GM21367 (cell line): ENCODE data around the gene KCNIP4.

Experiments used
- ATAC-seq: cut with Tn5 transposase; IDR thresholded peaks from one replicate; pipeline ENCODE4 v1.9.1; 2021; ENCODE audit not compliant: unreplicated experiment

Gene KCNIP4

DNA sequence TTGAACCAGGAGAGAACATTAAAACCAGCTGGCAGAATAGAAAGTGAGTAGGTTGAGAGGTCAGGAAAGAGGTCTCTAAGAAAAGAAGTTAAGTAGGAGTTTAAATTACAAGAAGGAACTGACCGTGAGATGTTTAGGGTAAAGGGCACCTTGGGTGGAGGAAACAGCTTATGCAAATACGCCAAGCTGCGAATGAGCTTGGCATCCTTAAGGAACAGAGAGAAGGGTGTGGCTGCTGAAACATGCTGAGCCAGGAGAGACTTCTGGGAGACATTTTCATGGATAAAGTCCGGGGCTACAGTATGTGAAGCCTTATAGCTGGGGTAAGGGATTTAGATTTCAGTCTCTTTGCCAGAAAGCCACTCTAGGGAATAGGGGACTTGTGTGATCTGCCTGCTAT, 249.1 kb downstream of the KCNIP4 start:
- ATAC-seq: no peak

DNA sequence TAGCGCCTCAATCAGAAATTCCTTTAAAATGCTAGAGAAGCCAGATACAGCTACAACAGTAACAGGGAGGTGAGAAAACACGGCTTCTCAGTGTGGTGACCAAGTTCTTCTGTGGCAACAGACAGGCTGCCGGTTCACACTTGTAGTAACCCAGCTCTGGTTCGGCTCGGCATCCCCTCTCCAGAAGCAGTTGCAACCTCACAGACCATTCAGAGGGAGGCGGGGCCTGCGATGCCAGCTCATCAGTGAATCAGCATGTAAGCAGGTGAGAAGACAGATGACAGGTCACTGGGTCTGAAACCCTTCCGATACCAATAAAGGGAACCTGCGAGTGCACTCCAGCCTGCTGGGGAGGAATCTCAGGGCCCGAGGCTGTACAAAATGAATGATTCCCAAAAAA, 251.0 kb downstream of the KCNIP4 start:
- no peak for ATAC-seq

DNA sequence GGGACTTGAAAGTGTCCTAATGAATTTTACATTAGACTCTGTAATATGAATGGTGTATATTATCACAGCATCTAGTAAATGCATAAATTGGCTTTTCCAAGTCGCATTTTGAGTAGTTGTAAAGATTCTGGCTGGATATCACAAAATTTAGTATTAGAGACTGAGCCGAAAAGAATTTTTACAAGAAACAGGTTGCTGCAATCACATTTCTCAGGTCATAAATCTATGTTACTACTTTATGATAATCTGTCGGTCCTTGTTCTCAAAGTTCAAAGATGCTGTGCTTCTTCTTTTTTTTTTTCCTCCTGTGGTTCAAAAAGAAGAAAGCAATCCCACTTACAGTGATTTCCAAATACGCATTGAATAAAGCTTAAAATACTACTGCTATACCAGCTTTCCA, 253.4 kb downstream of the KCNIP4 start:
- no peak for ATAC-seq

DNA sequence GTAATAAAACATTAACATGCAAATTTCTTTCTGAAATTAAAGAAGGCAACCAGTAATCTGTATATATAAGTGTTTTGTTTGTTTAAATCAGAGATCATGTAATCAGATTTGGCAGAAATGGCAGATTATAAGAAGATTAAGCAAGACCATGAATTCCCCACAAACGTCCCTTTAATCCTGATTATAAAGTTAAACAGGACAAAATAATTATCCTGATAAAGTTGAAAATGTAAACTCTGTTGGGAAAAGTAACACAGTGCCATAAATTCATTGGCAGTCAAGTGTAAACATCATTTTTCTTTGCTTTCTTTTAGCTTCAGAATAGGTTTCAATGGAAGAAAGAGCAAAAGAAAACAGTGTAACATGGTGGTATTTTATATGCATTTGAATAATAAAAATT, 256.3 kb downstream of the KCNIP4 start:
- no peak for ATAC-seq

DNA sequence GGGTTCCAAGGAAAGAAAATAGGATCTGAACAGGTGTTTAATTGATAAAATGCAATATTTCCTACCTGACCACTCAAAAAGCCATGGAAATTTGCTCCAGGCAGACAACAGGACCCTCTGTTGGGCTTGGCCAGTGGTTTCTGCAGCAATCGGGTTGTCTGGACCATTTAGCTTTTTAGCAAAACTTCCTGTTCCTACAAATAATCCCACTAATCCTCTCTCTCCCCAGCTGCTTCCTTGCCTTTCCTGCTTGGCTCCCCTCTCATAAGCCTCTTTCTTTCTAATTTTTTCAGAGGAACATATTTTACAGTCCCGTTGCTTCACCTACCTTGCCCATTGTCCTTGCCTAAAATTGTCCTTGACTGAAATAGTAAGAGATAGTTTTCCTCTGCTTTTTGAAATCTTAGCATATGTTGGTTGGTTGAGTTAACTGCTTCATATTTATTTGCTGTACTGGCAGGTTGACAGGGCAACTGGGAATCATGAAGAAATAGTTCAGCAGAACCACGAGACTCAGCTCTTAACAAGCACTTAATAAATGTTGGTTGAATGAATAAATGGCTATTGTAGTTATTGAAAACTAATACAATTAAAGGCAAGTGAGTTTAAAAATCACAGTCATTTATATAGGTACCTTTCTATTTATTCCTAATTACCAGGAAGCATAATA, 259.8 kb downstream of the KCNIP4 start:
- no peak for ATAC-seq

DNA sequence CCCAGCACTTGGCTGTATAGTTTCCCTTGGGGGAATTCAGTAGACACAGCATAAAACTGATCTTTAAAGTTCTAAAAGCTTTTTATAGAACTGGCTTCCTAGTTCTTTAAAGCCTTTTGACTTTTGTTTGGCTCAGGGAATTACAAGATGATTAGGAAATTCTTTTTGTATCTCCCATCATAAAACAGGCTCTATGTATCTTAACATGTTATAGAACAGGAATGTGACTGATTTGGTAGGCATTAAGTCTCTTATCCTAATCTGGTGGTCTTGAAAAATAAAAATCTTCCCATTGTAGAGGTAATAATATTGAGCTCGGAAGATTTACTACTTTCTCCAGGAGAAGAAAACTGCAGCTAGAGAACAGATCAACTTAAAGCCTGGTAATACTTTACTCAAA, 262.7 kb downstream of the KCNIP4 start:
- ATAC-seq: no peak

DNA sequence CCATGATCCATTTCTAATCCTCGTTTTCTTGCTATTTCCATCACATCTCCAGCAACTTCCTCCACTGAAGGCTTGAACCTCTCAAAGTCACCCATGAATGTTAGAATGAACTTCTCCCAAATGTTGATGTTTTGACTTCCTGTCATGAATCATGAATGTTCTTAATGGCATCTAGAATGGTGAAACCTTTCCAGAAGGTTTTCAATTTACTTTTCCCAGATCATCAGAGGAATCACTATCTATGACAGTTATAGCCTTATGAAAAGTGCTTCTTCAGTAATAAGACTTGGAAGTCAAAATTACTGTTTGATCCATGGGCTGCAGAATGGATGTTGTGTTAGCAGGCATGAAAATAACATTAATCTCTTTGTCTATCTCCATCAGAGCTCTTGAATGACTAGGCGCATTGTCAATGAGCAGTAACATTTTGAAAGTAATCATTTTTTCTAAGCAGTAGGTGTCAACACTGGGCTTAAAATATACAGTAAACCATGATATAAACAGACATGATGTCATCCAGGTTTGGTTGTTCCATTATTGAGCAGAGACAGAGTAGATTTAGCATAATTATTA, 268.2 kb downstream of the KCNIP4 start:
- ATAC-seq: no peak

DNA sequence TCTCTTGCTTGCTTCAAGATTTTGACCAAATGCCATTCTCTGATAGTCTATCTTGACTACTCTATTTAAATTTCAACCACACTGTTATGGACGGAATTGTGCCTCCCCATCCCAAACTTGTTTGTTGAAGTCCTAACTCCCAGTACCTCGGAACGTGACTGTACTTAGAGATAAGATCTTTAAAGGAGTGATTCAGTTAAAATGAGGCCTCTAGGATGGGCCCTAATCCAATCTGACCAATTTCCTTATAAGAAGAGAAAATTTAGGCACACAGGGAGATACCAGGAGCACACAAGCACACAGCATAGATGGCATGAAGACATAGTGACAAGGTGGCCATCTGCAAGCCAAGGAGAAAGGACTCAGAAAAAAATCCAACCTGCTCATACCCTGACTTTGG, 269.9 kb downstream of the KCNIP4 start:
- no peak for ATAC-seq

DNA sequence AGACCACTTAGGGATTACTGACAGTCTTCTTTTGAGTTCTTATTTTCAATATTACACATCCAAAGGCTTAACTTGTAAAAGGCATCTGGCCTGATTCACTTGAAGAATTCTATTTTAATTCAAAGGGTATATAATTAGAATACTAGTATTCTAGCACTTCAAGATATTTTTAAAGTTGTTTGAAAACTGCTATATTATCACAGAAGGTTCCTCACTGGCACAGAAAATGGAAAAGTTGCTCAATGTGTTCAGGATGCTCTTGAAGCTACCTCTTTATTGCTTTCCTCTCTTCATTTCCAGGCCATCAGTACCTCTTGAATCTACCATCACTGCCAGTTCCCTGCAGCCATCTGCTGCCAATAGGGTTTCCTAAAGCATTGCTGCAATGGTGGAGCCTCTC, 271.4 kb downstream of the KCNIP4 start:
- no peak for ATAC-seq

DNA sequence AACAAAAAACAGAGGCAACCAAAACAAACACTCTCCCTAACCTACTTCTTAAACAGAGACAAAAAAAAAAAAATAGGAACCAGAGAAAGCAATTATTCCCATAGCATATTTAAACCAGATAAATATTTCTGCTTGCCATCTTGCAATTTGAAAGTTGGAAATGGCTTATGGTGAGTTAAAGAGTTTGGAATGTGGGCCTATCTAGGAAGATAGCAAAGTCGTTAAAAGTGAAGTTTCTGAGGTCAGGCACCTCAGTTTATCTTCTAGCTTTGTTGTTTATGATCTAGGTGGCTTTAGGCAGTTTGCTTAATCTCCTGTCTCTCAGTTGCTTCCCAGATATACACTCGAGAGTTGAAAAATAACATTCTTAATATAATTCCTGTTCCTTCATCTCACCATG, 284.2 kb downstream of the KCNIP4 start:
- ATAC-seq: no peak

DNA sequence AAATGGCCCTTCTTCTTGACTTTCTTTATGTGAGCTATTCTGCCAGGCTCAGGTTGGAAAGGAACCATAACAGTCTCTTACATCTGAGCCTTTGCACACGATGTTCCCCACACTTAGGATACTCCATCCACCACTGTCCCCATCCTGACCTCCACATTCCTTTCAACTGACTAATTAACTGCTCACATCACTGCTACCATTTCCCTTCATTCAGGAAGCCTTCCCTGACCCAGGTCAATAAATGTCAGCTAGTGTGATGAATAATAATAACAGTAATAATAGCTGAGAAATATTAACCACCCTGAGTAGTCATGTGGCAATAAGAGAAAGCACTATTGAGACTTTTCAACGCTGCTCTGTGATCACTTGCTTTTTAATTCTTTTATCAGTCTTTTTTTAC, 291.7 kb downstream of the KCNIP4 start:
- ATAC-seq: no peak

DNA sequence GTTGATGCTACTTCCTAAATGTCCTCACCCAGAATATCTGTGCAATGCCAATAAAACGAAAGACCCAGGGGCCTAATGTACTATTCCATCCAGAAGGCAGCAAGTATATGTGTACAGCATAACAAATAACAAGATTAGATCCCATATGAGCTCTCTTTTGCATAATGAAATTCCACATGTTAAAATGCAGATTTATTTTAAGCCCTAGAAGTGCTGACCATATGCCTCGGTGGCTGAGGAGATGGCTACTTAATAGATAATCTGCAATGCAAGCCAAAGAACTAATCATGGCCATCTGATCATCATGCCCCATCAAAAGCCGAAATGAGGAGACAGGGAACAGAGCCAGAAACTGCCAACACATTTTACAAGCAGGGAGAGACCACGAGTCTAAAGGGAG, 293.5 kb downstream of the KCNIP4 start:
- no peak for ATAC-seq

DNA sequence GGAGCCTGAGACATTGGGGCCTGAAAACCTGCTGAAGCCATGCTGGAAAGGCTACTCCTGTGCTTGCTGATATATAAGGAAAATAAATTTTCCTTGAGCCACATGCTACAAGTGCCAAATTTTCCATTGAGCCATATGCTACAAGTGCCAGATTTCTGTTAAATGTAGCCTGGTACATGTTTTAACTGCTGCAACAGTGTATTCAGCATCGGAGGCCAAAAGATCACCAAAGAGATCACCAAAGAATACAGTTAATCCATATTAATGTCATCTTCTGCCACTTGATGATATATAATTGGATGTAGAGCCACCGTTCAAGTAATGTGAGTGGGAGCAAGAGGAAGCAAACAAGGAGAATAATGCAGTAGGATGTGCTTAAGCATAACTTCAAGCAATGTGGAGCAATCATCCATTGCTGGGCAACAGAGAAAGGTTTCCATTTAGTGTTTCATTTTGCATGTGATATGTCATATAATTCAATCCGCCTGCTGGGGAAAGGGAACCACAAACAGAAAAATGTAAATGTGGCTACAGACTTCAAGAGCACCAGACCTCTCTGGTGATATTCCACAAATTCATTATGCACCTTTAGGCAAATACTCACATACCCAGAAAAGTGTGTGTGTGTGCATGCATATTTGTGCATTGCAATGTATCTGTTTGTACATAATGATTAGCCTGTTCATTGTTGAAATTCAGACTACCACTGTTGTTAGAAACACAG, 295.9 kb downstream of the KCNIP4 start:
- ATAC-seq: no peak

DNA sequence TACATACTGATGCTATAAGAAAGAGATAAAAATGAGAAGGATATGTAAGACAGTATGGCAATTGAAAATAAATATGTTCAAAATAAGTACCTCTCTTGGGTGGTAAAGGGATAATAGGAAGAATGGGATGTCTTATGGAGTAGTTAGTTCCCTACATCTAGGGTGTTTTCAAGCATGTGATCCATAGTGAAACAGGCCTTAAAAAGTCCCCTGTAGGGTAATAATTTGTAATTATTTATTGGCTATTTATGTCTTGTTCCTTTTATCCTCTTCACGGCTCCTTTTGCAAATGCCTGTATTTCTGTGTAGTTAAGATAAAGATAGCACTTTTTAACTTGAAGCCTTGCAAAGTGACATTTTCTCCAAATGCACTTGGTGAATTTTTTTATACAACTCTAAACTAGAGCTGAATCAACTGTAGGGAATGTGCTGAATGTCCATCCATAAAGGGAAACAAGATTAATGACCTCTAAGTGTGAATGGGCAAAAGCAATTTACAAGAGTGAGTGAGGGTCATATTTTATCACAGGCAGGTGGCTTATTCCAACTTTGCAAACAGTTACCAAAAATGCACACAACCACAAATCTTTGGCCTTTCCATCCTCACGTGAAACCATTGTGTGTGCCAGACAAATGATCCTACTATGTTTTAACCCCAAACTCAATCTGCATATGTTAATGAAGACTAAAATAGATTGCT, 299.0 kb downstream of the KCNIP4 start:
- ATAC-seq: no peak

DNA sequence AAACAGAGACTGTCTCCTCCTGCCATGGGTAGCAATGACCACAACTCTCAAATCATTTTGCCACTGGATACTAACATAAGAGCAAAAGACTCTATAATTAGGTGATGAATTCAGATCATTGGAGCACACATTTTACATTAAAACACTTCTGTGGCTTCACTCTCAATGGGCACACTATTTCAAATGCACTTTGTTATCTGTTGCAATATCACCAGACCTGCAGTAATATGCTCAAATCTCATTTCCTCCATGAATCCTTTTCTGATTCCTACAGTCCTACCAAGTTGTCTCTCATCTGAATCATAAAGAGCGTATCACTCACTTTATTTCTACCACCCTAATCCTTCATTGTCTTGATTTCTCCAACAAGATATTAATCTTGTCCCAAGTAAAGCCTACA, 302.8 kb downstream of the KCNIP4 start:
- ATAC-seq: no peak

DNA sequence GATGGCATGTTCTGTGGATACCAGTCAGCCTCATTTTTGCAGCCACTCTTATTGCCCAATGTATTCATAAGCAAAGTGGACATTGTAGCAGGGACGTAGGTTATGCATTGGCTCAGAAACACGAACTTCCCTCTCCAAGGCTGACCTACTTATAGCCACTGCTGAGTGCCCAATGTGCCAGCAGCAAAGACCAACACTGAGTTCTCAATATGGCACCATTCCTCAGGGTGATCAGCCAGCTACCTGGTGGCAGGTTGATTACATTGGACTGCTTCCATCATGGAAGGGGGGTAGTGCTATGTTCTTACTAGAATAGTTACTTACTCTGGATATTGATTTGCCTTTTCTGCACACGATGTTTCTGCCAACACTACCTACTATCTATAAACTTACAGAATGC, 306.9 kb downstream of the KCNIP4 start:
- ATAC-seq: no peak

DNA sequence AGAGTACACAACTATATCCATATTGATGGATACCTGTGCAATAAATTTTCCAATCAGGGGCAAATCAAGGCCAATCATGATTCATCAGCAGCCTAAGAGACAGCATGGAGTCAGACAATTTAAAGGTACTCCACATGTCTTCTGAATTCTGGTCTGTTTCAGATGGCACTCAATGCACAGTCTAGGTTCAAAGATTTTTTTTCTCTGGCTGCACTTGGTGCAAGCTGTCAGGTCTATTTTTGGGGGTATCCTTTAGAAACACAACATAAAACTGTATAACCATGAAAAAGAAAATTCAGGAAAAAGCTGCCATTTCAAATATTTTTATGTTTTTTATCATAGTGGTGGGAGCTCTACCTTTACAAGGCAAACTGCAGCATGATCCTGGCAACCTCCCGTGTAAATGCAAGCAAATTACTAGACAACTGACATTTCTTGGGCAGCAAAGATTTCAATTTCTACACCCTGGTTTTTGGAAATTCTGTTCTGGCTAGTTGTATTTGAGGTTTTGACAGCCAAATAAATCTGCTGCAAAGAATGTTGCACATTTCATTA, 310.3 kb downstream of the KCNIP4 start:
- ATAC-seq: no peak

DNA sequence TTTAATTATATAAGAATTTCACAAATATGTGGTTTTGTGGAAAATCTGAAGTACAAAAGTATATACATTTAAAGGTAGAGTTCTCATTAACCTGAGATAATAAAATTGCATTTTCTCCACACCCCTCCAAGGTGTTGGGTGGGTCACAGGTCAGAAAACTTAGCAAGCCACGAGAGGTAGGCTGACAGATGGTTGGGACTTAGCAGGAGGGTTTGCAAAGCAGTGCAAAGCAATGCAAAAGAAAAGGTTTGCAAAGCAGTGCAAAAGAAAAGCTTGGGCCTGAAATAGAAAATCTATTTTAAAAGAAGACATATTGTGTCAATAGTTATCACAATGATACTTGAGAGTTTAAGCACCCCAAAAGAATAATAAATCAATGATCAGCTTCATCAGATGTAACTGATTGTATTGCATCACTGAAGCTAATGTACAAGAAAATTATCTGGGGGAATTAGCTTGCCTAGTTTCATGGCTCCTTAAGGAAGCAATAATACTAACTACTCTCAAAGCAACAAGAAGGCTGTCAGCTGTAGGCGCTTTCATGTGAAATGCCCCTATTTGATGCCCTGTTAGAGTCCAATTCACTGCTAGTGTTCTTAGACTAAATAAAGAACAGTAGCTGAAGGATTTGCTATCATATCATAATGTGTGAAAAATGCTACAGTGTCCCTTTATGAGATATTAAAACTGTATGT, 319.5 kb downstream of the KCNIP4 start:
- ATAC-seq: no peak

DNA sequence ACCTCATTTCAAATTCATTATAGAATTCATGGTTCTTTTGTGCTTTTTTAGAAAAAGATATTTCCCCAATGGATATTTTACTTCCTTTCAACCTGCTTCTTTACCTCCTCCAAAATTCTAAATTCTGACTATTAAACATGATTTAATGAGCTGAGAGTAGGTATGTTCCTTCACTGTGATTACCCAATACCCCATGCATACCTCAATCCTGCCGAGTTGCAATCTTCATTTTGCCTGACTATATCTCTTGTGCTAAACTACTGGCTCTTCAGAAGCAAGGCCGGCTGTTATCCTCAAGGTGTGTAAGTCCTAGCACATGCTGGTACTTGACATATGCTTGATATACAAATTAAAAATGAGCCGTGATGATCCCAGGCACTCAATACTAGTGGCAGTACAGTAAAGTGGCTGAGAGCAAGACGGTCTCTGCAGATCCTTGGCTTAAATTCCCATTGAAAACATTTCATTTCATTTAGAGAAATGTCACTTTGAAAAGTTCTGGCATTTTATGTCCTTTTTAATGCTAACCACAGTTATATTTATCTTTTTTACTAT, 320.4 kb downstream of the KCNIP4 start:
- ATAC-seq: no peak

DNA sequence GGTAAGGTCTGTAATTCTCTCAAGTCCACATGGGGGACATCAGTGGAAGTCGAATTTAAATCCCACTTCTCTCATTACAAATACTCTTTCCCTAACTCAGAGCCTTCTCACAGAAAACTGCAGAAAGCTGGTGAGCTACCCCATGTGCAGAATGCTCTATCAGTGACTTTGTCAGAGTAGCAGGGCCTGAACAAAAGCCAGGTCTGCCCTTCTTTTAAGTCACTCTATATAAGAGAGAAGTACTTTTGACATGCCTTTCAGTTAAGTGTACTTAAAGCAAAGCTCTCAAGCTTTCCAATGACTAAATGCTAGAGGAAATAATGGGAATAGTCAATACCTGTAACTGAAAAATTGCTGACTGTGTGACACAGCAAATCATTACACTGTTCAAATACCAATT, 323.1 kb downstream of the KCNIP4 start:
- ATAC-seq: no peak

DNA sequence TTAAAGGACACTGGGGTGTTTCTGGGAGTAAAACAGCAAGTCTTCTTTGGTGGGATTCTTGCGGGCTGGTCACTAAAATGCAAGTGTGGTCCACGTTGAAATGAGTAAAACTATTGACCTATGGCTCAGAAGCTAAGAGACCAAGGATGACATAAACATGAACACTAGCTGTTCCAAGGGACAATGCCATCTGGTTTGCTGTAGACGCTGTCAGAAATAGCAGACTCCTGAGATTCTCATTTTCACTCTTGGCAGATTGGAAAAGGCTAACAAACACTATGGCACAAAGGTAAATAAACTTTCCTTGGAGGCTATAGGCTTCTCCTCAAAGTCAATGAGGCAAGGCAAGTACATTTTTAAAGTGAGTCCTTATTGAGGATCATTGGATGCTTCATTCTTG, 343.6 kb downstream of the KCNIP4 start:
- ATAC-seq: no peak
